Measurements from ENCODE around the gene PCGF3.

PCGF3 gene

GRCh38 chr4:760616-761015, 55.0 kb downstream of the PCGF3 start:
- no peak overlapping the region for H3K4me3 ChIP-seq (ENCODE audit: low read depth, low read length)
- H3K36me3 ChIP-seq (ENCODE audit: control insufficient read depth, insufficient read depth, low read length), result no peaks in the 10 kb centered on the region
- H3K9me3 ChIP-seq (ENCODE audit: control insufficient read depth, low read length), result no peaks in the 10 kb centered on the region
- no peaks in the 10 kb centered on the region for H3K27me3 ChIP-seq (ENCODE audit: control insufficient read depth, insufficient read depth, low read length)
- no peaks in the 10 kb centered on the region for H3K4me1 ChIP-seq
- no peak overlapping the region for H3K27ac ChIP-seq
- no peak overlapping the region for H2AFZ ChIP-seq
- no peak overlapping the region for H3K4me2 ChIP-seq (ENCODE audit: low read length)
- no peaks in the 10 kb centered on the region for H3K79me2 ChIP-seq
- TF ChIP-seq CTCF (IDR thresholded peaks at IDR 0.05), result no peak
- H3K9ac ChIP-seq, result no peak overlapping the region

- H3K79me2 ChIP-seq, result no peaks in the 10 kb centered on the region
- no peaks in the 10 kb centered on the region for H3K9me3 ChIP-seq (ENCODE audit: control insufficient read depth, low read length)
- H3K27me3 ChIP-seq (ENCODE audit: control insufficient read depth, insufficient read depth, low read length), result no peaks in the 10 kb centered on the region
- H3K4me1 ChIP-seq, result no peaks in the 10 kb centered on the region
- H3K4me3 ChIP-seq (ENCODE audit: low read depth, low read length), result no peak overlapping the region
- no peaks in the 10 kb centered on the region for H3K36me3 ChIP-seq (ENCODE audit: control insufficient read depth, insufficient read depth, low read length)
- no peak overlapping the region for H3K9ac ChIP-seq
- H3K4me2 ChIP-seq (ENCODE audit: low read length), result no peak overlapping the region
- no peak for TF ChIP-seq CTCF (IDR thresholded peaks at IDR 0.05)
- H3K27ac ChIP-seq, result no peak overlapping the region
- no peak overlapping the region for H2AFZ ChIP-seq
Measured at GRCh38 chr4:761086-761485, 55.5 kb downstream of the PCGF3 start.

DNA sequence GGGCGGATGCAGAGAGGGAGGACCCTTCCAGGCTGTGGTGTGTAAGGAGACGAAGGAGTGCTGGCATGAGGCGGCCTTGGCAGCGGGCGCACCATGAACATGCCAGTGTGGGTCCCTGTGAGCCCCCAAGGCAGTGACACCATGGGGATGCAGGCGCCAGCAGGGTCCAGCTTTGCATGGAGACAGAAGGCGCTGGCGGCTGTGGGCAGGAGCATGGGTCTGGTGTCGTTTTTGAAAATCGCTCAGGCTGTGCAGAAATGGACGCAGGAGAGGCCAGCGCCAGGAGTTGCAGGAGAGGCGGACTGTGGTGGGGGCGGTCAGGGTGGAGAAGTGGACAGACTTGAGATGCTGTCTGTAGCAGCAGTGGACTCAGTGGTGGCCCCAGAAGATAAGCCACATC, 56.1 kb downstream of the PCGF3 start:
- no peak overlapping the region for H3K4me3 ChIP-seq (ENCODE audit: low read depth, low read length)
- H3K9ac ChIP-seq, result no peak overlapping the region
- H3K79me2 ChIP-seq, result no peaks in the 10 kb centered on the region
- no peak overlapping the region for H2AFZ ChIP-seq
- no peak for TF ChIP-seq CTCF (IDR thresholded peaks at IDR 0.05)
- no peaks in the 10 kb centered on the region for H3K27me3 ChIP-seq (ENCODE audit: control insufficient read depth, insufficient read depth, low read length)
- no peaks in the 10 kb centered on the region for H3K9me3 ChIP-seq (ENCODE audit: control insufficient read depth, low read length)
- H3K4me1 ChIP-seq, result no peaks in the 10 kb centered on the region
- H3K36me3 ChIP-seq (ENCODE audit: control insufficient read depth, insufficient read depth, low read length), result no peaks in the 10 kb centered on the region
- no peak overlapping the region for H3K27ac ChIP-seq
- H3K4me2 ChIP-seq (ENCODE audit: low read length), result no peak overlapping the region

GRCh38 chr4:762211-763190, 56.9 kb downstream of the PCGF3 start:
- no peak overlapping the region for H2AFZ ChIP-seq
- no peaks in the 10 kb centered on the region for H3K27me3 ChIP-seq (ENCODE audit: control insufficient read depth, insufficient read depth, low read length)
- H3K36me3 ChIP-seq (ENCODE audit: control insufficient read depth, insufficient read depth, low read length), result no peaks in the 10 kb centered on the region
- H3K79me2 ChIP-seq, result no peaks in the 10 kb centered on the region
- TF ChIP-seq CTCF (IDR thresholded peaks at IDR 0.05), result no peak
- H3K9ac ChIP-seq, result no peak overlapping the region
- no peaks in the 10 kb centered on the region for H3K4me1 ChIP-seq
- no peak overlapping the region for H3K4me2 ChIP-seq (ENCODE audit: low read length)
- H3K9me3 ChIP-seq (ENCODE audit: control insufficient read depth, low read length), result no peaks in the 10 kb centered on the region
- H3K27ac ChIP-seq, result no peak overlapping the region
- no peak overlapping the region for H3K4me3 ChIP-seq (ENCODE audit: low read depth, low read length)
